GM21360 (cell line): ENCODE measurements around the gene CD99L2.
A peak's percentile ranks its signal among the peaks of the same experiment; 100 is the strongest.

ENCODE experiments used
- ATAC-seq: cut with Tn5 transposase; IDR thresholded peaks from one replicate; pipeline ENCODE4 v1.9.1; 2021; ENCODE audit warnings: mild to moderate bottlenecking, moderate library complexity; ENCODE audit not compliant: unreplicated experiment

The CD99L2 gene, protein sequence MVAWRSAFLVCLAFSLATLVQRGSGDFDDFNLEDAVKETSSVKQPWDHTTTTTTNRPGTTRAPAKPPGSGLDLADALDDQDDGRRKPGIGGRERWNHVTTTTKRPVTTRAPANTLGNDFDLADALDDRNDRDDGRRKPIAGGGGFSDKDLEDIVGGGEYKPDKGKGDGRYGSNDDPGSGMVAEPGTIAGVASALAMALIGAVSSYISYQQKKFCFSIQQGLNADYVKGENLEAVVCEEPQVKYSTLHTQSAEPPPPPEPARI

DNA sequence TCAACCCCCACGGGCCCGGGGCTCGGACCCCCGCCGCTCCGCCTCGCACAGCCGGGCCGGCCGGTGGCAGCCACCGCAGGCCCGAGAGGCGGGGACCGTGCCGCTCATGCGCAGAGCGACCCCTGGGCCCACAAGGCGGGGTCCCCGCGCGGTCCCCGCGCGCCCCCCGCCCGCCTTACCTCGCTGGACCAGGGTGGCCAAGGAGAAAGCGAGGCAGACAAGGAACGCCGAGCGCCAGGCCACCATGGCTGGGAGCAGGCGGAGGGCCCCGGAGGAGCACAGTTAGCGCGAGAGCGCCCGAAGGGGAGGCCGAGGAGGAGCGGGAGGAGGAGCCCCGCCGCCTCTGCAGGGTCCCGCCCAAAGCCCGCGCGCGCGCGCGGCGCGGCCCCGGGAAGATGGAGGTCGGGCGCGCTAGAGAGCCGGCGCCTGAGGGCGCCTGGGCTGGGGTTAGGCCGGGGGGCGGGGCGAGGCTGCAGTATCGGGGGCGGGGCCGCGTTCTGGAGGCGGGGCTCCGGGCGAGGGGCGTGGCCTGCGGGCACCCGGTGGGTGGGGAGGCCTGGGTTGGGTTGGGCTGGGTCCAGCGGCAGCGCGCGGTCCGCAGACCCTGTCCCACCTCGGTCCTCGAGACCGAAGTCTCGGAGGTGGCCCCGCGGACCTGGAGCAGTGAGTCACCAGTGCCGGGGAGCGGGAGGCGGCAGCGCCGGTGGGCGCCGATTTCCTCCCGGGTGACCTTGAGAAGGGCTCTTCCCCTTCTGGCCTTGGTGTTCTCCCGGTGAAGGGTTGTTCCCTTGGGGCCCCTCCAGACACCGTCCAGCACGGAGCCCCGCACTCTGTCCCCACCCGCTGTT lies at the start of gene CD99L2:
CD99L2 (minus strand) TSS at position 326 of the 848 bp plus-strand sequence; CDS start at position 246, 80 bp downstream.
- peak; percentile 93 for ATAC-seq

DNA sequence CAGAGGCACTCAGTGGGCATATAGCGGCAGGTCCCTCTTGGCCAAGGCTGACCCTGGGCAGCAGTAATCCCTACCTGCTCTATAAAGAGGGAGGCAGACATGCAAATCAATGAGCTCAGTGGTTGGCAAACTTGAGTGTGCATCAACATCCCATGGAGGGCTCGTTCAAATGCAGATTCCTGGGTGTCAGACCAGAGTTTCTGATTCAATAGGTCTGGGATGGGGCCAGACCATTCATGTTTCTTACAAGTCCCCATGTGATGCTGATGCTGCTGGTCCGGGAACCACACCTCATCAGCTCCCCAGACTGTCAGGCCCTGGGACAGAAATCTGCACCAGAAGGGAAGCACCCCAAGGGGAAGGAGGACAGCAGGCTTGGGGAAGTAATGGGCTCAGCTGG lies 45.8 kb upstream of the CD99L2 start:
- no peak for ATAC-seq

DNA sequence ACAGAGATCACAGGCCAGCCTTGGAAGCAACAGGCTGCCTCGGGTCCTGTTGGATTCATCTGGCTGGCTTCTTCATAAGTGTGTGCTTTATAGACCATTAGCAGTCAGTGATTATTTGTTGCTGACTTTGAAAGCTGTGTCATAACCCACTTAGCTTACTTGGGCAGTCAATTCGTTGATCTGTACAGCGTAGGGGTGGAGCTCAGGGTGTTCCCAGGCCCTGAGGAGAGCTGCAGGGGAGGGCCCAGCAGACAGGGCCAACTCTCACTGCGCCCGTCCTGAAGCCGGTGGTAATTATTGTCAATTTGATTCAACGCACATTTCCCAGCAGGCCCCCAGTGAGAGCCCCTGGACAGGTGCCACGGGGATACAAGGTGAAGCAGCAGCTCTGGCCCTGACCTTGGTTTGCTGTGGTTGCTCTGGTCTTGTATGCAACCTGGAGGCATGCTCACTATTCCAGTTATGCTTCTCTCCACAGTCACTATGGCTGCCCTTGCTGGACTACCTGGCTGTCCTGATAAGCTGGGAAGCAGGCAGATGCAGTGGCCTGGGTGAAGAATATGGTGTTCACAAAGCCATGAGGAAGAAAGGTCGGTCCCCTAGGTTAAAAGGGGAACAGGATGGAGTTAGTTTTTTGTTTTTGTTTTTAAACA lies 44.6 kb upstream of the CD99L2 start:
- no peak for ATAC-seq

DNA sequence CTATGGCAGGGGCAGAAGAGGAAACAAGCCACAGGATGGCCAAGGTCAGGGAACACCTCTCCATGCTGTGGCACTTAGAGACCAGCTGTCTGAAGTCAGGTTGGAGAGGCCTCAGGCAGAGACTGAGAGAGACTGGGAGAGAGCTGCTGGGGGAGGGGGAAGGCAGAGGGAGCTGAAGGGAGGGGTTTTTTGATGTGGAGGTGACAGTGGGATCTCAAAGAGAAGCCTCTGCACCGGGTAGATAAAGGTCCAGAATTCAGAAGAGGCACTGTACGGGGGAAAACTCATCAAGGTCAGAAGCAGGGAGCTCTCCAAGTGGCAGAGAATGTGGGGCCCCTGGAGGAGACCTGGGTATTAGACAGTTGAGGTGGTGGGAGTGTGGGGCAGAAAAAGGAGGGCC lies 43.1 kb upstream of the CD99L2 start:
- no peak for ATAC-seq

DNA sequence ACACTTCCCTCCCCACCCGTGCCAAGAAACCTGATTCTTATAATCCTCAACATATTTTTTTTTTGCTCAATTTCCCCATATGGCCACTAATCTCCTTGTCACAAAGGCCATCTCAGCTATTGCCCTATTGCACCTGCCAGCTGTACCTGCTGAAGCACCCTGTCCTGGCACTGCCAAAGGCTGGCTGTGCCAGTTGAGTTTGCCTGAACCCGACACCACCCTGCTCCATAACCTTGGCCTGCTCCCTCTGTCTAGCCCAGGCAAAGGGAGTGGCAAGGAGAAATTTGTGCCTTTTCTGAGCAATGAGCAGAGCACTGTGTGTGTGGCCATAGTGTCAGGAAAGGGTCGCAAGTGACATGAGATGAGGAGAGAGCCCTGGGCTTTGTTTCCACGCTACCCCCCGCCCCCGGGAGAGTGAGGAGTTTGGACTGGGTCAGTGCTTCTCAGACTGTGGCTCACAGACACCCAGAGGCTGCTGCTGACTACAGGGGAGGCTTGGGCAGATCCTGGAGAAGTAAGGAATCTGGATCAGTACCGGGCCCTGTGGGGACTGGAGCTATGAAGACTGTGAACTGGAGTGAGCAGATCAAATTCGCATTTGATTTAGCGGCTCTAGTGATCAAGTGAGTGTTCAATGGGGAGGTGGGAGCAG lies 42.5 kb upstream of the CD99L2 start:
- ATAC-seq: no peak

DNA sequence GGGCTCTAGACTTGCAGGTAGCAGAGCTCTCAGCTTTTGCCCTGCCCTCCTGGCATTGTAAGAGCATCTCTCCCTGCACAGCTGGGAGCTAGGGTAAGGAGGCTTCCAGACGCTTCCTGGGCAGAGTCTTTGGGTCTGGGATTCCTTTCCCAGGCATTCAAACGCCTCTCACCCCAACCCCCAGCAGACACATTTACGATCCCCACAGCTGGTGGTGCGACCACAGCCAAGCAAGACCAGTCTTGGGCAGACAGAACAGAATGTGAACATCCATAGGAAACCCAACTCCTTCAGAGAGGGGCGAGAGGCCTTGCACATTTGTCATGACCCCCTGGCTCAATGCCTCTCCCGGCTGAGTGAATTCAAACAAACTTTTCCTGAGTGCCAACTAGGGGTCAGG lies 38.1 kb upstream of the CD99L2 start:
- ATAC-seq: no peak

DNA sequence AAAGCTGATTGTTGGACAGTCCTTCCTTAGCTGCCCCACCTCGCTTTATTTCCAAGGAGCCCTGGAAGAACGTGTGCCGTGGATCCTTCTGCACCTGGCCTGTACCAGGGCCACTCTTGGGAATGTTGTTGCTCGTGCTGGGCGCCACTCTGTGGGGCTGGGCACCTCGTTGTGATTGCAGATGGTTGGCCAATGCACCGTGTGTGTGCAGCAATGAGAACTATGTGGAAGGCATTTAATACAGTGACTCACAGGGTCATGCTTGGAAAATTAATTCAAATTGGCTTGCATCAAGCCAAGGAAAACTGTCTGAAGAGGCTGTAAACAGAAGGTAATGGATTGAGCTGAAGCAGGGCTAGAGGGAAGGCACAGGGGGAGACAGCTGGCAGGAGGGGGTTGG lies 37.0 kb upstream of the CD99L2 start:
- ATAC-seq: no peak

DNA sequence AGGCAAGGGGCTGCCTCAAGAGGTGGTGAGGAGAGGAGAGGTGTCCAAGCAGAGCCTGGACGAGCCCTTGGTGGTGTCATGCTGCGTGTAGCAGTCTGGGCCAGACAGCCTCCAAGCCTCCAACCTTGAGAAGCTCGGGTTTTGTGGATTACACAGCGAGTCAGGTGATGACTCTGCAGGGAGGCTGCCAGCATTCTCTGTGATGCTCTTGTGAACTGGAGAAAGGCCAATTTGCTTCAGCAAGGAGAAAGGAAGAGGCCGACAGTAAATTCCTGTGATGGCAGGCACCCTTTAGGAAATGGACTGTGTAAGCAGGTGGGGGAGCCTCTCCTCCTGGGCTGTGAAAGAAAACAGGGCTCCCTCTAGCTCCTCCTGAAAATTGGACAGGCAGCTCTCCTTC lies 36.0 kb upstream of the CD99L2 start:
- ATAC-seq: no peak

DNA sequence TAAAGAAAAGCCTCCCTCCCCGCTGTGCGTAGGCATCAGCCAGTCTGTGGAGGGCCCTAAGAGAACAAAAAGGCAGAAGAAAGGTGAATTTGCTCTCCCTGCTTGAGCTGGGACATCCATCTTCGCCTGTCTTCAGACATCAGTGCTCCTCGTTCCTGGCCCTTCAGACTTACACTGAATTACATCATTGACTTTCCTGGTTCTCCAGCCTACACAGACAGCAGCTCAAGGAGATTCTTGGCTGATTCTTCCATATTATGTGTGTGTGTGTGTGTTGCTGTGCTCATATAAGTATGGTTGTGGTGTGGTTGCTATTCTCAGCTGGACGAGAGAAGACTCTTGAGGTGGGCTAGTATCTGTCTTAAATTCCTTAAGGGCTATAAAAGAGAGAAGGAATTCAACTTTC lies 35.5 kb upstream of the CD99L2 start:
- ATAC-seq: no peak

DNA sequence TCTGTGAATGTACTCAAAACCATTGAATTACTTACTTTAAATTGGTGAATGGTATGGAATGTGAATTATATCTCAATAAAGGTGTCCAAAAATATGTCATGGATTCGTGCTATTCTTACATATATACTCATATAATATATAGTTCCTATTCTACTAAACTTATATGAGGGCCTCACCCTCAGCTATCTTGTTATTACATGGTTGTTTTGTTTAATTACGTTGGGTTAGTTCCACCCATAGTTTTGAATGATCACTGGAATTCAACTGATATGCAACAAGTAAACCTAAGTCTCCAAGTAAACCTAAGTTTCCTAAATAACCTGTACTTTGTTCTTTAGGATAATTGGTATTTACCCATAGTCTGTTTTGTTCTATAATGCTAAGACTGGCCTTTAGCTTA lies 30.6 kb upstream of the CD99L2 start:
- ATAC-seq: no peak

DNA sequence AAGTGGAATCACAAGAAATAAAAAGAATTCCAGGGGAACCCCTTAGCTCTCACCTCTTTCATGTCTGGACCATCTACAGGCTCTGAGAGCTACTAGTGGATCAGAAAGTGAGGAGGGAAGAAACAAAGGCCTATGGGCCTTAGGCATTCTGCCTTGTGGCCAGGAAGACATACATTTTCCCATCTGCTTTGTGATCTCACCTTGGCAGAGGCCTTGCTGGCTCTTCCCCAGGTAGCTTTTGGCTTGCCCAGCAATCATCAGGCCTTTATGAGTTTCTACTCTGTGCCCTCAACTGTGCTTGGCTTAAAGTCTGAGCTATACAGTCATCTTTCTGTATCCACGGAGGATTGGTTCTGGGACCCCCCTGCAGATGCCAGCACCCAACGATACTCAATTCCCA lies 28.3 kb upstream of the CD99L2 start:
- ATAC-seq: no peak

DNA sequence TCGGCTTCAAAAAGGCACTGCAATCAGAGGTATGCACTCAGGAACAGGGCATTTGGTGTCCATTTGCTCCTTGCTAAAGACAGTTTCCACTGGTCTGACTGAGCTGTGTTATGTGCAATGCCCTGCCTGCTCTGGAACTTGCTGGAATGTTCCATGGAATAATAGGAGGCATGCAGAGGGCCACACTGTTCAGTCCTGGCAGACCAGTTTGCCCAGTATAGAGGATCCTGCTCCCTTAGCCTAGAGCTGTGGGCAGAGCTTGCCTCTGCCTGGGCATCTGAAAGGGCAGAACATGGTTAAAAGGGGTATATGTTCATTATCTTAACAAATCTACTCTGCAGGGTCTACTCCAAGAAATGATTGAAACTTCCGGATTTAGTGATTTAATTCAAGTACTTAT lies 27.8 kb upstream of the CD99L2 start:
- ATAC-seq: no peak

DNA sequence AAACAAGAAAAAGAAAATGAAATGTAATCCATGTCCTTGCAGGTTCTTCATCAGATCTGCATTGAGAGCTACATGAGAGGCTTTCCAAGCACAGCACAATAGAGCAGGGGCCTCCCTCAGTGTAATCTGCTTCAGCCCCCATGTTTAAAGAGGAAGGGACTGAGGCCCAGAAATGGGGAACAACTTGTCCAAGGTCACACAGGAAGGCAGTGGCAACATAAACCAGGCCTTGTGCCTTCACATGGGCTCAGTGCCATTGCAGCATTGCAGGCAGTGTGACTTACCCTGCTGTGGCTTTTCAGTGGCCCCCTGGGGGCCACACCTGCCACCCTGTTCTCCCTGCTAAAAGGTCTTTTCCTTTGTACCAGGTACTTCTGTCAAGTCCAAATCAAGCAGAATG lies 20.9 kb upstream of the CD99L2 start:
- ATAC-seq: no peak

DNA sequence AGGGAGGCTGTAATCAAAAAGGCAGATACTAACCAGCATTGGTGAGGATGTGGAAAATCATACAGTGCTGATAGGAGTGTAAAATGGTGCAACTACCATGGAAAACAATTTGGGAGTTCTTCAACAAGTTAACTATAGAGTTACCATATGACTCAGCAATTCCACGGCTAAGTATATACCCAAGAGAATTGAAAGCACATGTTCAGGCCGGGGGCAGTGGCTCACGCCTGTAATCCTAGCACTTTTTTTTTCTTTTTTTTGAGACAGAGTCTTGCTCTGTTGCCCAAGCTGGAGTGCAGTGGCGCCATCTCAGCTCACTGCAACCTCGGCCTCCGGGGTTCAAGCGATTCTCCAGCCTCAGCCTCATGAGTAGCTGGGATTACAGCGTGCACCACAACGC lies 15.0 kb upstream of the CD99L2 start:
- no peak for ATAC-seq

DNA sequence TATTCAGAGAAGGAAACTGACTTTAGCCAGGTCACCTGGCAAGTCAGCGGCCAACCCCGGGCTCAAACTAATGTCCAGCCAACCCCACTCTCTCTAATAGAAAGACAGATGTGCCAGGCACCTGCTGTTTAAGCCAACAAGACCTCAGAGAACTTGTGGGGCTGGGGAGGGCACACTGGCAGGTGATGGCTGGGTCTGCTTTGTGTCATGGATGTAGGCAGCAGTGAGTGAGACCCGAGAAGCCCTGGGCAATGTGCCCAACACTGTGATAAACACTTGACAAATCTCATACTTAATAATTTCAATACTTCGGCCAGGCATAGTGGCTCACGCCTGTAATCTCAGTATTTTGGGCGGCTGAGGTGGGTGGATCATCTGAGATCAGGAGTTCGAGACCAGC lies 9.0 kb upstream of the CD99L2 start:
- no peak for ATAC-seq

DNA sequence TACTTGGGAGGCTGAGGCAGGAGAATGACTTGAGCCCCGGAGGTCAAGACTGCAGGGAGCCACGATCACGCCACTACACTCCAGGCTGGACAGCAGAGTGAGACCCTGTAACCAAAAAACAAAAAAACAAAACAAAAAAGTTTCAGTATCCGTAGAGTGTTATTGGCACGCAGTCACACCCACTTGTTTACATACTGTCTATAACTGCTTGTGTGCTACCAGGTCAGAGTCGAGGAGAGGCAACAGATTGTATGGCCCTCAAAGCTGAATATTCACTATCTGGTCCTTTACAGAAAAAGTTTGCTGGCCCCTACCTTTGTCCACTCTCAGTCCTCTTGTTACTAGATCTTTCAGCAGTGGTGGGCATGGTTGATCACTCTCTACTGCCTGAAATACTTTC lies 8.2 kb upstream of the CD99L2 start:
- no peak for ATAC-seq

DNA sequence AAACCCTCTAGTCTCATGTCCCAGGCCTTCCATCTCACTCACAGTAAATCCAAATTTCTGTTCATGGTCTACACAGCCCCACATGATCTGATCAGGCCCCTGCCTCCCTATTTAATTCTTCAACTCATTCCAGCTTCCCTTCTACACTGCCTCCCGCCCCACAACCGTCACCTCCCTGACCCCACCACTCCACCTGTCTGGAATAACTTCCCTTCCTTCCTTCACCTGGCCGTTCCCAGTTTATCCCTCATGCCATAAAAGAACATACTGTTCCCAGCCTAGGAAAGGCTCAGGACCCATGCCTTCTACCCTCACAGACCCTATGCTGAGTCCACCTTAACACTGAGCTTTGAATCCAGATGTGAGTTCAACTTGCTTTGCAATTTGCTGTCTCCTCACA lies 6.8 kb upstream of the CD99L2 start:
- no peak for ATAC-seq

DNA sequence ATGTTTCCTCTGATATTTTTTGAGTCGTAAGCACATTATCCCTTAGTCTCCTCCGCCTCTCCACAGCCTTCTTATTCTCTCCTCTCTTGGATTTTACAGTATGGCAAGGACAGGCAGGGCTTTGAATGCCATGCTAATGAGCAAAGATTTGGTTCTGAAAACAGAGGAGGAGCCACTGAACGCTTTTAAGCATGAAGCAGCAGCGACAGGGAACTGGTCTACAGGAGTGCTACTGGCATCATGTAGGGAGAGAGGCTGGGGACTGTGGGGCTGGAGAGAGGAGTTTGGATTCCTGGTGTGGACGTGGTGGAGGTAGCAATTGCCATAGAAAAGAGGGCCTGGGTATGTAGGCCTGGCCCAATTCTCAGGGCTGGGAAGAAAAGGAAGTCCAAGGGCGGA lies 4.6 kb upstream of the CD99L2 start:
- no peak for ATAC-seq

DNA sequence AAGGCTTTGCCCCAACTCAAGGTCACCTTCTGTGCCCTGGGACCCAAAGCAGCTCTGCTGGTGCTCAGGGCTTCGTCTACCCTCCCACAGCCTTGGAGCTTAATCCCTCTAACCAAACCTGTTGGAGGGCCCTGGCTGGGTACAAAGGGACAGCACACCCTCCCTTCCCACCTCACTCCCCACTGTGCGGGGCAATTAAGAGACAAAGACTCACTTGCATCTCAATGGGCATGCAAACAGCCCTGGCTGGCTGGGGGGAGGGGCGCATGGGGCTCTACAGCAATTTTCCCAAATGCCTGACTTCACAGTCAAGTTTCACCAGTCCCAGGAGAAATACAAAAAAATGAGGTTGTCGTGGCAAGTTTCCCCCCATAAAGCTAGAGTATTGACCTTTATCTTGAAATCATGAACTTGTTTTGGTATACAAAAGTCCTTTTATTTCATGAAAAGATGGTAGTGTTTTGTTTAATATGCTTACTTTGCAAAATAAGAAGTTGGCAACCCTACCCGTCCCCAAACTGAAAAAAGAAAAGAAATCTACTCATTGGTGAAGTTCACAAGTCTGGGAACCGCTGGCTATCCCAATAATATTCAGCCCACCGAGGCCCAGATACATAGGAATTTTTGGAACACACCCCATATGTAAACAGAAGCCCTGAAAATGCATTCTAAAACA lies 4.1 kb upstream of the CD99L2 start:
- ATAC-seq: no peak

DNA sequence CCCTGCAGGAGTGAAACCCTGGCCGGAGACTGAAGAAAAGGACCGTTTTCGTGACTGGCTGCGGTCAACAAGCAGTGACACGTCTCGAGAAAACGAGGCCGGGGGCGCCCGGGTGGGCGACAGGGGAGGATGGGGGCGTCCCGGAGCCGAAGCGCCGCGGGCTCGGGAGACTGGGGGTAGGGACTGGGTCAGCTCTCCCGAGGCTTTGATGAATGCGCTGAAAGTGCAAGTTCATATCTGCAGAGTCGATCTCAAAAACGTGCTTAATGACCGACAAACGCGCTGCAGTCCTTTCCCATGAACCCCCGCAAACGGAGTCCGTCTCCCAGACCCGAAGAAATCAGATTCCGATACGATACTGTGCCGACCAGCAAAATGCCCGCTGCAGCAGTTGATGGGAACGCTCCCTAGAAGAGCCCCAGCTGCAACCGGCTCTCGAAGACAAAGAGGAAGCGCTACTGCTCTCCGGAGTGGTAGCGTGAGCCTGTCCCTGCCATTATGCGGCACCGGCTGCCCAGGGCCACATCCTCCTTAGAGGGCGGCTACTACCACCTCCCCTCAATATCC lies 806 bp upstream of the CD99L2 start:
- peak; percentile 38 for ATAC-seq
